AG10803 (cell line): Measurements from ENCODE around the gene ARHGAP24.

Experiments
- DNase-seq: peaks from one replicate; pipeline ENCODE4 v3.0.0; 2010; ENCODE audit warnings: low read depth
- H3K4me3 ChIP-seq: 2 replicates; pipeline ENCODE4 v1.5.1; 2011; ENCODE audit warnings: mild to moderate bottlenecking, low read length, control low read depth
- CTCF ChIP-seq: conservative IDR thresholded peaks from 2 replicates; pipeline ENCODE4 v1.5.1; 2011; ENCODE audit warnings: mild to moderate bottlenecking, low read length, control low read depth, inconsistent platforms

ARHGAP24 gene

GRCh38 chr4:85732124-85732523 is 257.2 kb downstream of the ARHGAP24 start:
- no peak for TF ChIP-seq CTCF
- no peak overlapping the region for H3K4me3 ChIP-seq
- DNase-seq, result no peak

GRCh38 chr4:85733798-85734197 is 258.8 kb downstream of the ARHGAP24 start:
- no peak for DNase-seq
- H3K4me3 ChIP-seq, result no peak overlapping the region
- TF ChIP-seq CTCF, result no peak

- no peak overlapping the region for H3K4me3 ChIP-seq
- no peak for TF ChIP-seq CTCF
- no peak for DNase-seq
Measured at GRCh38 chr4:85734424-85734831, 259.5 kb downstream of the ARHGAP24 start.

GRCh38 chr4:85736571-85736970 is 261.6 kb downstream of the ARHGAP24 start:
- no peak for DNase-seq
- no peak for TF ChIP-seq CTCF
- no peak overlapping the region for H3K4me3 ChIP-seq

- TF ChIP-seq CTCF, result no peak
- no peak overlapping the region for H3K4me3 ChIP-seq
- DNase-seq, result no peak
Measured at GRCh38 chr4:85737254-85737653, 262.3 kb downstream of the ARHGAP24 start.

- H3K4me3 ChIP-seq, result no peak overlapping the region
- DNase-seq, result peak; percentile 44
- no peak; the same call in 1 of the 2 replicates for TF ChIP-seq CTCF
Measured at GRCh38 chr4:85738721-85739120, 263.8 kb downstream of the ARHGAP24 start.

GRCh38 chr4:85740431-85740861 is 265.5 kb downstream of the ARHGAP24 start:
- no peak overlapping the region for H3K4me3 ChIP-seq
- DNase-seq, result no peak
- TF ChIP-seq CTCF, result no peak
